ENCODE measurements around the gene ZNF415.

Gene ZNF415

DNA sequence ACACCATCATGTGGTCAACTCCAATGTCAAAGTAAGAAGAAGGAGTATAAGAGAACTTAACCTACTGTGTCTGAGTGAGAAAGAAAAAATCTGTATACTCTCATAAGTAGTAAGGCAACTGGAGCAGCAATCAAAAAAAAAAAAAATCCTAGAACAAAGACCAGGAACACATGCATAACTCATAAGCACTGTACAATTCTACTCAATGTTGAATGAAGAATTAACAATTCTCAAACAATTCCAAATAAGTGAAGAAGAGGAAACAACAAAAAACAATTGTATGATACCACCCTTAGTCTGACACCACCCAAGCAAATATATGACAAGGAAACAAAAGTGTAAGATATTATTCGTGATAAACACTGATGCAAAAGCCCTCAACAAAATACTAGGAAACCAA, 54.0 kb downstream of the ZNF415 start:
- ChIA-PET CTCF (no interaction called here), POLR2A (no interaction called here)
- H3K36me3 ChIP-seq (ENCODE audit: control insufficient read depth in 2 of 2, insufficient read depth in 1 of 2, low read length in 2 of 2): peaks cover 3 to 56% of the 10 kb centered on the region in 2 experiments; a peak in 2 of 3 replicates
- H3K4me3 ChIP-seq (ENCODE audit: low read depth, low read length): no peak overlapping the region
- no peaks in the 10 kb centered on the region for H3K4me1 ChIP-seq (ENCODE audit: control insufficient read depth, insufficient read depth, low read length)
- H3K27ac ChIP-seq (ENCODE audit: extremely low read depth, low read depth, low read length): no peak overlapping the region
- TF ChIP-seq SCRT1 (tag by site-specific recombination; IDR thresholded peaks at IDR 0.05; ENCODE audit: borderline replicate concordance) (no peak), ZNF433 (tag by site-specific recombination; IDR thresholded peaks at IDR 0.05; ENCODE audit: low read depth) (no peak), ZNF555 (tag by site-specific recombination; conservative IDR thresholded peaks at IDR 0.05) (no peak)
- H3K9me3 ChIP-seq (ENCODE audit: control insufficient read depth, insufficient read depth, low read depth, low read length): no peaks in the 10 kb centered on the region

DNA sequence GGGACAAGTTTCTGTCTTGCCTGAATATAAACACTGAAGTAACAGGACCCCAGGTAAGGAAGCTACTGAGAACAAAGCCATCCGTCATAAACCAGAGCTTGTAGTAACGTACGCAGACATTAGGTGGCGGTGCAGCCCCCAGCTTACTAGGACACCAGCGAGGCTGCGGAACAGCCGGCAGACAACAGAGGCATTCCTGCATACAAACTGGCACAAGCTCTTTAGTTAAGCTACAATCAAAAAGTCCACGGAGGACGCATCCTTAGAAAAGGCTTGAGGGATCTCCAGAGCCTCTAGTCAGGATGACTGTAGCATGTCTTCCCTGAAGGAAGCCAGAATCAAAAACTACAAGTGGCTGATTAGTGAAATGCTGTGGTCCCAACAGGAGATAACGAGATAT, 55.7 kb downstream of the ZNF415 start:
- H3K36me3 ChIP-seq (ENCODE audit: control insufficient read depth in 2 of 2, insufficient read depth in 1 of 2, low read length in 2 of 2): peaks cover 3 to 60% of the 10 kb centered on the region in 2 experiments; a peak in 2 of 3 replicates
- TF ChIP-seq ZNF341 (tag by site-specific recombination; IDR thresholded peaks at IDR 0.05; ENCODE audit: low read depth) (no peak), ZNF76 (tag by site-specific recombination; IDR thresholded peaks at IDR 0.05; ENCODE audit: borderline replicate concordance, low read depth) (no peak), ZNF16 (tag by site-specific recombination; IDR thresholded peaks at IDR 0.05; ENCODE audit: low read depth) (no peak), ZNF777 (tag by site-specific recombination; IDR thresholded peaks at IDR 0.05; ENCODE audit: borderline replicate concordance) (no peak), ZFP3 (tag by site-specific recombination; IDR thresholded peaks at IDR 0.05; ENCODE audit: low read depth) (no peak), ZNF561 (tag by site-specific recombination; IDR thresholded peaks at IDR 0.05; ENCODE audit: borderline replicate concordance) (no peak), ZNF623 (tag by site-specific recombination; IDR thresholded peaks at IDR 0.05) (no peak), ZNF544 (tag by site-specific recombination; IDR thresholded peaks at IDR 0.05) (no peak), ZNF747 (tag by site-specific recombination; IDR thresholded peaks at IDR 0.05) (no peak), OVOL3 (tag by site-specific recombination; IDR thresholded peaks at IDR 0.05) (no peak), MEIS1 (CRISPR knock-in tag; IDR thresholded peaks at IDR 0.05; ENCODE audit: borderline replicate concordance) (no peak), RBAK (tag by site-specific recombination; IDR thresholded peaks at IDR 0.05) (no peak), ZNF132 (tag by site-specific recombination; IDR thresholded peaks at IDR 0.05; ENCODE audit: borderline replicate concordance) (no peak), TRIM28 (IDR thresholded peaks at IDR 0.05; ENCODE audit: borderline replicate concordance, low read length) (no peak)
- TF ChIP-seq, protein P1, sequence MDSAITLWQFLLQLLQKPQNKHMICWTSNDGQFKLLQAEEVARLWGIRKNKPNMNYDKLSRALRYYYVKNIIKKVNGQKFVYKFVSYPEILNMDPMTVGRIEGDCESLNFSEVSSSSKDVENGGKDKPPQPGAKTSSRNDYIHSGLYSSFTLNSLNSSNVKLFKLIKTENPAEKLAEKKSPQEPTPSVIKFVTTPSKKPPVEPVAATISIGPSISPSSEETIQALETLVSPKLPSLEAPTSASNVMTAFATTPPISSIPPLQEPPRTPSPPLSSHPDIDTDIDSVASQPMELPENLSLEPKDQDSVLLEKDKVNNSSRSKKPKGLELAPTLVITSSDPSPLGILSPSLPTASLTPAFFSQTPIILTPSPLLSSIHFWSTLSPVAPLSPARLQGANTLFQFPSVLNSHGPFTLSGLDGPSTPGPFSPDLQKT (IDR thresholded peaks at IDR 0.05; ENCODE audit: borderline replicate concordance, low read depth, low read length): no peak
- TF ChIP-seq, protein P2, sequence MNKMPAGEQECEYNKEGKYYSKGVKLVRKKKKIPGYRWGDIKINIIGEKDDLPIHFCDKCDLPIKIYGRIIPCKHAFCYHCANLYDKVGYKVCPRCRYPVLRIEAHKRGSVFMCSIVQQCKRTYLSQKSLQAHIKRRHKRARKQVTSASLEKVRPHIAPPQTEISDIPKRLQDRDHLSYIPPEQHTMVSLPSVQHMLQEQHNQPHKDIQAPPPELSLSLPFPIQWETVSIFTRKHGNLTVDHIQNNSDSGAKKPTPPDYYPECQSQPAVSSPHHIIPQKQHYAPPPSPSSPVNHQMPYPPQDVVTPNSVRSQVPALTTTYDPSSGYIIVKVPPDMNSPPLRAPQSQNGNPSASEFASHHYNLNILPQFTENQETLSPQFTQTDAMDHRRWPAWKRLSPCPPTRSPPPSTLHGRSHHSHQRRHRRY (tag by site-specific recombination; IDR thresholded peaks at IDR 0.05): no peak
- TF ChIP-seq, protein P3, sequence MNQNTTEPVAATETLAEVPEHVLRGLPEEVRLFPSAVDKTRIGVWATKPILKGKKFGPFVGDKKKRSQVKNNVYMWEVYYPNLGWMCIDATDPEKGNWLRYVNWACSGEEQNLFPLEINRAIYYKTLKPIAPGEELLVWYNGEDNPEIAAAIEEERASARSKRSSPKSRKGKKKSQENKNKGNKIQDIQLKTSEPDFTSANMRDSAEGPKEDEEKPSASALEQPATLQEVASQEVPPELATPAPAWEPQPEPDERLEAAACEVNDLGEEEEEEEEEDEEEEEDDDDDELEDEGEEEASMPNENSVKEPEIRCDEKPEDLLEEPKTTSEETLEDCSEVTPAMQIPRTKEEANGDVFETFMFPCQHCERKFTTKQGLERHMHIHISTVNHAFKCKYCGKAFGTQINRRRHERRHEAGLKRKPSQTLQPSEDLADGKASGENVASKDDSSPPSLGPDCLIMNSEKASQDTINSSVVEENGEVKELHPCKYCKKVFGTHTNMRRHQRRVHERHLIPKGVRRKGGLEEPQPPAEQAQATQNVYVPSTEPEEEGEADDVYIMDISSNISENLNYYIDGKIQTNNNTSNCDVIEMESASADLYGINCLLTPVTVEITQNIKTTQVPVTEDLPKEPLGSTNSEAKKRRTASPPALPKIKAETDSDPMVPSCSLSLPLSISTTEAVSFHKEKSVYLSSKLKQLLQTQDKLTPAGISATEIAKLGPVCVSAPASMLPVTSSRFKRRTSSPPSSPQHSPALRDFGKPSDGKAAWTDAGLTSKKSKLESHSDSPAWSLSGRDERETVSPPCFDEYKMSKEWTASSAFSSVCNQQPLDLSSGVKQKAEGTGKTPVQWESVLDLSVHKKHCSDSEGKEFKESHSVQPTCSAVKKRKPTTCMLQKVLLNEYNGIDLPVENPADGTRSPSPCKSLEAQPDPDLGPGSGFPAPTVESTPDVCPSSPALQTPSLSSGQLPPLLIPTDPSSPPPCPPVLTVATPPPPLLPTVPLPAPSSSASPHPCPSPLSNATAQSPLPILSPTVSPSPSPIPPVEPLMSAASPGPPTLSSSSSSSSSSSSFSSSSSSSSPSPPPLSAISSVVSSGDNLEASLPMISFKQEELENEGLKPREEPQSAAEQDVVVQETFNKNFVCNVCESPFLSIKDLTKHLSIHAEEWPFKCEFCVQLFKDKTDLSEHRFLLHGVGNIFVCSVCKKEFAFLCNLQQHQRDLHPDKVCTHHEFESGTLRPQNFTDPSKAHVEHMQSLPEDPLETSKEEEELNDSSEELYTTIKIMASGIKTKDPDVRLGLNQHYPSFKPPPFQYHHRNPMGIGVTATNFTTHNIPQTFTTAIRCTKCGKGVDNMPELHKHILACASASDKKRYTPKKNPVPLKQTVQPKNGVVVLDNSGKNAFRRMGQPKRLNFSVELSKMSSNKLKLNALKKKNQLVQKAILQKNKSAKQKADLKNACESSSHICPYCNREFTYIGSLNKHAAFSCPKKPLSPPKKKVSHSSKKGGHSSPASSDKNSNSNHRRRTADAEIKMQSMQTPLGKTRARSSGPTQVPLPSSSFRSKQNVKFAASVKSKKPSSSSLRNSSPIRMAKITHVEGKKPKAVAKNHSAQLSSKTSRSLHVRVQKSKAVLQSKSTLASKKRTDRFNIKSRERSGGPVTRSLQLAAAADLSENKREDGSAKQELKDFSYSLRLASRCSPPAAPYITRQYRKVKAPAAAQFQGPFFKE (tag by site-specific recombination; IDR thresholded peaks at IDR 0.05; ENCODE audit: borderline replicate concordance): no peak
- no peaks in the 10 kb centered on the region for H3K4me1 ChIP-seq (ENCODE audit: control insufficient read depth, insufficient read depth, low read length)
- H3K9me3 ChIP-seq (ENCODE audit: control insufficient read depth, insufficient read depth, low read depth, low read length): no peaks in the 10 kb centered on the region
- ChIA-PET CTCF (interaction anchor here (0.7 kb wide), 1 partner anchor 424 kb away, joined by 3 read pairs; no protein-coding TSS in a partner anchor), POLR2A (interaction anchor here (0.6 kb wide), 1 partner anchor 237 kb away, joined by 4 read pairs; no protein-coding TSS in a partner anchor)
- no peak overlapping the region for H3K27ac ChIP-seq (ENCODE audit: extremely low read depth, low read depth, low read length)
- no peak overlapping the region for H3K4me3 ChIP-seq (ENCODE audit: low read depth, low read length)

All from HEK293 (cell line).